ENCODE results near the gene CNOT1. TPM values are rescaled to one million over a fixed set of nuclear protein-coding genes. Genes with fewer than 3 reads are reported as not detected.

The CNOT1 gene
- polyA plus RNA-seq, 3 donors: 43.0 to 55.1 (median 43.2) TPM

DNA sequence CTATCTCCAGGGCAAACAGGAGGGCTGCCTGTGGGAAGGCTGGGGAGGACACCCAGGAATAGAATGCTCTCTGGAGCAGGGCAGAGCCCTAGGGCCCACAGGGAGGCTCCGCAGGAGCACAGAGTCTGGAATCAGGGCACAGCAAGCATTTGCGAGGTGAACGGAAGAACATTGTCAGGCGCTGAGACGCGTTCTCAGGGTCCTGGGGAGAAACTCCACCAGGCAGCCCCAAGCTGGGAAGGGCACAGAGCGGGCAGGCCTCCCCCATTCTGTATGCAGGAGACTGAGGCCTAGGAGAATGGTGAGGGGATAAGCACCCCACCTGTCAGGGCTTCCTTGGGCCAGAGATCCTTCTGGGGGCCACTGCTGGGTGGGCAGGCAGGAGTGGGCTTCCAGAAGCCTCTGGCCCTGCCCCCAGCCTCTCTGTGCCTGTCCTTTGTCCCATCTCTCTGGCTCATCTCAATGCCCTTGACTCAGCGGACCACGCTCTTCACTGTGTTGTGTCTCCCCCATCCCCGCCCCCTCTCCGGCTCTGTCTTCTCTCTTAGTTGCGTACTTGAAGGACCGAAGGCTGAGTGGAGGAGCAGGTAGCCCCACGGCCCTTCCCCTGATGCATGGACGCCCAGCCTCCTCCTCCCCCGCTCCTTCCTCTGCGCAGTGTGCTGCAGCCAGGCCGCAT, 119.4 kb downstream of the CNOT1 start:
- H3K27ac ChIP-seq (ENCODE audit: low read depth, low read length): no peak overlapping the region
- WGBS, 3 donors: 89 to 96% (median 93%) methylated on average over 18 of the region's 18 CpGs

DNA sequence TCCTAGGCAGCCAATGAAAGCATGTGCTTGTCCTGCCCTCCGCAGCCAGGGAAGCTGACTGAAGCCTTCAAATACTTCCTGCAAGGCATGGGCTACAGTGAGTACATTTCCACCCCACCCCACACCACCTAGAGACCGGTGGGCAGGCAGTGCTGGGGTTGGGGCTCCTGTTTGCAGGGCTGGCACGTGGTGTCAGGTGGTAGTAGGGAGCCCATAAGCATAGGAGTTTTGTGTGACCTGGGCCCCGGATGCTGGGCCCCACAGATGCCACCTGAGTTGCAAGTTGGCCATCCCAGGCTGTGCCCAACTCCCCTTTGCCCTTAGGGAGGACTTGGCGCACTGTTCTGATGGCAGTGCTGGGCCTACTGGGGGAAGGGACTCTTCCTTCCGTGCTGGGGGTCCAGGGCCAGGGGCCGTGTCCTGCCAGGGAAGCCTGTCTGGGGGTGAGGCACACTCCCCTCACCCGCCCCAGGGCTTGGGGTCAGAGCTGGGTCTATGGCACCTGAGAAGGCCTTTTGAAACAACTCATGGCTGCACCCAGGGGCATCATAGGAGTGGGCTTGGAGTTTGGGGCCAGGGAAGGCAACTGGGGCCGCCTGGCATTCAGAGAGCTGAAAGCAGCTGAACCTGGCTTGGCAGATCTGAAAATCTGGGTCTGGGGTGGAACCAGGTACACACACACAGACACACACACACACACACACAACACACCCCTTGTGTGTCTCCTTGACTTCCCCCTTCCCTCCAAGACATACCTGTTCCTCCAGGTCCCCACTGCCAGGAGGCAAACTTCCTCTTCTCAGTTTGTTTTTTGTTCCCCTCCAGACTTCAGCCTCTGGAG, 120.2 kb downstream of the CNOT1 start:
- WGBS, 3 donors: 90 to 91% (median 91%) methylated on average over 9 of the region's 9 CpGs
- H3K27ac ChIP-seq (ENCODE audit: low read depth, low read length): no peak overlapping the region

DNA sequence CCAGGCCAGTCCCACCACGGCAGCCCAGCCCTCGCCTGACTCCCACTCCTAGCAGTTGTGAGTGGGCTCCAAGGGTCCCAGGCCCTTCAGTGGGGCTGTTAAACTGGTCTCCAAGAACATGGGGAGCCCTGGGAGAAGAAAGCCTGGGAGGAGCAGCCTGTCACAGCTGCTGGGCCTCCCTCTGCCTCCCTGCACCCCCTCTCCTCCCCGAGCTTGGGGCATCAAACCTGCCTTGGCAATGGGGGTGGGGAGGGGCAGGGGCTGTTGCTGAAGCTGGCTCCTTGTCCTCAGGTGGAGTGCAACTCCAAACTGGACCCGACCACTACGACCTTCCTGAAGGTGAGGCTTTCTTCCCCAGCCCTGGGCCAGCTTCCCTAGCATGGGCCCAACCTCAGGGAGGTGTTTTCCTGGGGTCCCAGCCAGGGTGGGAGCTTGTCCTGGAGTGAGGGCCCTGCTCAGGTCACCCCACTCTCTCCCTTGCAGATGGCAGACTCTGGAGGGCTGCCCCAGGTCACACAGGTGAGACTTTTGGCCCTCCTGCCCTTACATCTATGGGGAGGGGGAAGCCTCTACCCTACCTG, 120.9 kb downstream of the CNOT1 start:
- WGBS, 3 donors: 79 to 82% (median 79%) methylated on average over 5 of the region's 5 CpGs
- no peak overlapping the region for H3K27ac ChIP-seq (ENCODE audit: low read depth, low read length)

- WGBS, 3 donors: 70 to 89% (median 87%) methylated on average over 13 to 14 of the region's 14 CpGs
- no peak overlapping the region for H3K27ac ChIP-seq (ENCODE audit: low read depth, low read length)
Measured at GRCh38 chr16:58507963-58508670, 121.5 kb downstream of the CNOT1 start.

GRCh38 chr16:58507195-58507962, 122.2 kb downstream of the CNOT1 start:
- 65 to 69% (median 67%) methylated on average over 11 to 15 of the region's 15 CpGs for WGBS, 3 donors
- no peak overlapping the region for H3K27ac ChIP-seq (ENCODE audit: low read depth, low read length)

GRCh38 chr16:58506241-58507194, 123.1 kb downstream of the CNOT1 start:
- WGBS, 3 donors: 79 to 86% (median 83%) methylated on average over 19 to 20 of the region's 20 CpGs
- no peak overlapping the region for H3K27ac ChIP-seq (ENCODE audit: low read depth, low read length)

DNA sequence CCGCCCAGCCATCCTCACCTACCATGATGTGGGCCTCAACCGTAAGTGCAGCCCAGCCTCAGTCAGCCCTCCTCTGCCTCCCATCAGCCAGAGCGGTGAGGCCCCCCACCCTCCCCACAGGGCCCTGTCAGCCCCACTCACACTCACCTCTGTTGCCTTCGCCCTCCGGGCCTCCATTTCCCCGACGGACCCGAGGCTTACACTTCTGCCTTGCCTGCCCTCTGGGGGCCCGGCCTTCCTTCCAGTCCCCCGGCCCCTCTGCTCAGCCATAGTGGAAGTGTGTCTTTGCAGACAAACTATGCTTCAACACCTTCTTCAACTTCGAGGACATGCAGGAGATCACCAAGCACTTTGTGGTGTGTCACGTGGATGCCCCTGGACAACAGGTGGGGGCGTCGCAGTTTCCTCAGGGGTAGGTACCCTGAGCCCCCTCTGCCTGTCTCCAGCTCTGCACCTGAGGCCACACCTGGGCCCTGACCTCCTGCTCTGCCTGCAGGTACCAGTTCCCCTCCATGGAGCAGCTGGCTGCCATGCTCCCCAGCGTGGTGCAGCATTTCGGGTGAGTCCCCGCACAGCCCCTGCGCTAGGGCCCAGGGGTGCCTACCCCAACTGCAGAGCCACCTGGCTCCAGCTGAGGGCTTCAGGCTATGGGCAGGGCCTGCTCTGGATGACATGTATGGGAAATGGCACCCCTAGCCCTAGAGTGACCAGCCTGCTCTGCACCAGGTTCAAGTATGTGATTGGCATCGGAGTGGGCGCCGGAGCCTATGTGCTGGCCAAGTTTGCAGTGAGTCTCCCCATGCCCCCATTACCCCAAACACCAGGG, 125.5 kb downstream of the CNOT1 start:
- WGBS, 3 donors: 93 to 94% (median 93%) methylated on average over 20 to 21 of the region's 21 CpGs
- H3K27ac ChIP-seq (ENCODE audit: low read depth, low read length): no peak overlapping the region

DNA sequence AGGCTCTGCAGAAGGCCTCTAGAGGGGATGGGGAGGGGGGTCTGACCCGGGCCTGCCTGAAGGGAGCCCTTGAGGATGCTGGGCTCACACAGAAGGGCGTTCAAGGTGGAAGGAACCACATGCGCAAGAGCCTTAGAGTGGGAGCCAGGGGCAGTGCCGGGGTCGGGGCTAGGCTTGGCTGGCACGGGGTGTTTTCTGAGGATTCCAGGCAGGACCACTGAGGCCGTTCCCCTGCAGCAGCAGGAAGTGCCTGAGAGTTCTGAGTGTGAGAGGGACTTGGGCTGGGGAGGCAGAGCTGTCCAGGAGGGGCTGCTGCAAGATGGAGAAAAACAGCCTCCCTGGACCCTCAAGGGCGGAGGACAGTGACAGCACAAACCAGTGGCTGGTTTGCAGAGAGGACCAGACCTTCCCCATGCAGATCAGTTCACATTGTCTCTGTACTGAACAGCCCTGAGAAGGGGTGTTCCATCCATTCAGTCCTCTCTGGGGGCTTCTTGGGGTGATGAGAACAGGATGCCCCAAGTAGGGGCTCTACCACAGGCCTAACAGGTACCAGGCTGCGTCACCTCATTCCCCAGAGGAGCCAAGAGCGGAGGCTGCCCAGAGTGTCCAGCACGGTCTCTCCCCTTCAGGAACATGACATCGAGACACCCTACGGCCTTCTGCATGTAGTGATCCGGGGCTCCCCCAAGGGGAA, 126.3 kb downstream of the CNOT1 start:
- WGBS, 3 donors: 87 to 90% (median 90%) methylated on average over 14 of the region's 14 CpGs
- H3K27ac ChIP-seq (ENCODE audit: low read depth, low read length): no peak overlapping the region

- no peak overlapping the region for H3K27ac ChIP-seq (ENCODE audit: low read depth, low read length)
- WGBS, 3 donors: 67 to 75% (median 71%) methylated on average over 8 of the region's 8 CpGs
Measured at GRCh38 chr16:58502217-58502921, 127.3 kb downstream of the CNOT1 start.

DNA sequence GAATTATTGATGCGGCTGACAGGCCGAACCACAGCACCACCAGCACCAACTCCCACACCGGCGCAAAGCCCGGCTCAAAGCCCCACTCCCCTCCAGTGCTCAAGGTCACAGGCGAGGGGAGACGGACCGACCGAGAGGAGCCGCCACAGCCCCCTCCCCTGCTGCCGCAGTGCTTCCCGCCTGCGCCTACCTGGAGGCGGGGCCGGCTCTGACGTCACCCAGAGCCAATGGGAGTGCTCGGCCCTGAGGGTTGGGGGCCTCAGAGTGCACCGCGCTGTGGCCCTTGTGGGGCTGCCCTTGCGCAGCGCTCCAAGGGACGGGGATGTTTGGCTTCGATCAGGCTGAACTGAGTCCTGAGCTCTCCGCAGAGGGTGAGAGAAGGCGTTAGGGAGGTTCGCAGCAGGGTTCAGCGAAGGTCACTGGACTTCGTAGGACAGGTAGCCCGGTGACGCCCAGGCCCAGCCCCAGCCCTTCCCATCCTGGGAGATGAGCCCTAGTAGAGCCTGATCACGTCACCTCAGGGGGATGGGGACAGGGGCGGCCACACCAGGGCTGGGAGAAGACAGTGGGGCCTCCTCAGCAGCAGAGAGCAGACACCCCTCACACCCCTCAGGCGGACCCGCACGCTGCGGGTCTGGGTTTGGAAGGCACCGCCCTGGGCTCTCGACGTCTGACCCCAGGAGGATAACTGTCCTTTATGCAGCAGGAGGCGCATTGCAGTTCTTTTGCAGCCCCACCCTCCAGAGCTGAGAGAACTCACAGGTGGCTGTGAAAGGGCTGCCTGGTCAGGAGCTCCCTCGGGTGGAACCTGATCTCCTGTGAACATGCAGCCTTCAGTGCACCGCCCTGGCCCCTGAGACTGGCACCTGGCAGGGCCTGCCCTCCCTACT, 128.1 kb downstream of the CNOT1 start:
- WGBS, 3 donors: 6 to 26% (median 22%) methylated on average over 42 of the region's 42 CpGs
- H3K27ac ChIP-seq (ENCODE audit: low read depth, low read length): no peak overlapping the region

GRCh38 chr16:58500430-58501241, 129.0 kb downstream of the CNOT1 start:
- H3K27ac ChIP-seq (ENCODE audit: low read depth, low read length): no peak overlapping the region
- WGBS, 3 donors: 8 to 16% (median 16%) methylated on average over 33 to 36 of the region's 36 CpGs

DNA sequence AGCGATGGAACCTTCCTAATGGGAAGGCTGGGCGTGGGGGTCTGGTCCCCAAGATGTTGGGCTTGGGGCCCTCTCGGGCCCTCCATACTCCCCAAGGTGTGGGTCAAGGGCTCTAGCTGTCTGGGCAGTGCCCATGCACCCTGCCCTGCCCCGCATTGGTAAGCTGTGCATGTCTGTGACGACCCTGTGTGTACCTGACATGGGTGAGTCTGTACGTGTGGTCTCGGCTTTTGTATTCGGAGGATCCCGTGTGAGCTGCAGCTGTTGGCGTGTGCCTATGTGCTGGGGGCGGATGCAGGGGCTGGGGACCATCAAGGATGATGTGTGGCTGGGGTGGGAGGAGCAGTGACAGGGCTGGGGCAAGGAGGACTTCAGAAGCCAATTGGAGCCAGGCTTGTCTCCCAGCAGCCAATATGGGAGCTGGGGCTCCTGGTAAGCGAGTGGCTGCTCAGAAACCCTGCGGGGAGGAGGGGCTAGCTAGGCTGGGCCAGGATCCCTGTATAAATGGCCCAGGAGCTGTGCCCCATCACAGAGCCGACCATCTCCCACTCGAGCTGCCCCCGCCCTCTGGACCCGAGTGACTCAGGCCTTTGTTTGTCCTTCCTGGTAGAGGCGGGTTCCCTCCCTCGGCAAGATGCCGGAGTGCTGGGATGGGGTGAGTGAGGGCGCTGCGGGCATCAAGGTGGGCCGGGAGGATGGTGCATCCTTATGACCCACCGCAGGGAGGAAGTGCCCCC, 129.8 kb downstream of the CNOT1 start, which contains the start of gene NDRG4:
Gene NDRG4 (plus strand): TSS at position 529 of the 737 bp plus-strand sequence. CDS start 106 bp downstream, at position 635.
- WGBS, 3 donors: 26 to 53% (median 43%) methylated on average over 23 to 24 of the region's 24 CpGs
- no peak within 1 kb of the TSS for H3K27ac ChIP-seq (ENCODE audit: low read depth, low read length)

GRCh38 chr16:58499092-58499511, 130.5 kb downstream of the CNOT1 start:
- 86 to 91% (median 89%) methylated on average over 10 of the region's 10 CpGs for WGBS, 3 donors
- H3K27ac ChIP-seq (ENCODE audit: low read depth, low read length): no peak overlapping the region
